Right lobe of liver (tissue), 6 donors: ENCODE results near the gene WDR82. TPM values are rescaled to one million over a fixed set of nuclear protein-coding genes. Genes with fewer than 3 reads are reported as not detected.
A peak's percentile ranks its signal among the peaks of the same experiment; 100 is the strongest.

Source experiments
- ATAC-seq, 4 donors: fragments of 200-7000 bp; cut with Tn5 transposase; one replicate each; pipeline ENCODE4 v1.9.1; 2020; ENCODE audit warnings: mild to moderate bottlenecking in 4 of 4, moderate library complexity in 4 of 4
- DNase-seq, 3 donors: peaks; one replicate each; pipeline ENCODE4 v3.0.0-alpha.2; 2020
- H3K27ac ChIP-seq, 3 donors: fragments of 200-600 bp; one replicate each; pipeline ENCODE4 v1.8.0; 2022
- H3K27me3 ChIP-seq, 2 donors: fragments of 200-600 bp; one replicate each; pipeline ENCODE4 v1.8.0; 2022
- H3K36me3 ChIP-seq, 4 donors: fragments of 200-600 bp; sonication (generic) in 1 of 4; one replicate each; pipeline versions ENCODE4 v1.5.1 to v1.8.0; 2017 to 2022; ENCODE audit warnings: control low read depth in 1 of 4
- H3K4me1 ChIP-seq, 4 donors: fragments of 200-600 bp; sonication (generic) in 1 of 4; one replicate each; pipeline versions ENCODE4 v1.5.1 to v1.8.0; 2017 to 2022; ENCODE audit warnings: control low read depth in 1 of 4
- H3K4me3 ChIP-seq, 3 donors: fragments of 200-600 bp; one replicate each; pipeline ENCODE4 v1.8.0; 2022
- H3K9me3 ChIP-seq, 4 donors: fragments of 200-600 bp; sonication (generic) in 1 of 4; one replicate each; pipeline versions ENCODE4 v1.5.1 to v1.8.0; 2017 to 2022; ENCODE audit warnings: control low read depth in 1 of 4
- CTCF ChIP-seq, 4 donors: fragments of 200-600 bp in 3 of 4; fragments of 450-650 bp in 1 of 4; IDR thresholded peaks; one replicate each; pipeline versions ENCODE4 v1.5.1 to v1.8.0; 2016 to 2022; ENCODE audit warnings: antibody characterized with exemption in 4 of 4, mild to moderate bottlenecking in 2 of 4
- POLR2A ChIP-seq: fragments of 450-650 bp; IDR thresholded peaks from one replicate; pipeline ENCODE4 v1.6.1; 2017; ENCODE audit warnings: antibody characterized with exemption, mild to moderate bottlenecking
- WGBS: methylation state at CpG from one replicate; pipeline ENCODE4 v1.1.6; 2018; ENCODE audit warnings: low coverage, low lambda C conversion rate; ENCODE audit not compliant: insufficient coverage; ENCODE audit errors: missing lambda C conversion rate; 5-methylcytosine and 5-hydroxymethylcytosine counted together
- intact Hi-C, 2 donors: fragments of 100-400 bp; cut with DNase I; formaldehyde crosslinking; loops; one replicate each; pipeline versions ENCODE4 v1.11.2 to v1.14.1; 2022
- total RNA-seq, 6 experiments: library from RNA; depleted of rRNA in 2 of 6; stranded (reverse); fragments of >200 nt in 2 of 6; fragmentation: NEBNext Ultra II Directional in 3 of 6; extraction: Animal tissue kit (Norgen Biotek cat#: 25700) in 3 of 6; gene quantifications; one replicate each; pipeline versions ENCODE4 v1.1.0 to v1.2.4, GENCODE V29; 2016 to 2023
- donor health status: DM: no; HTN: yes; CAD: no.
- donor health status: DM: no; HTN: no; CAD: no.
- donor health status: DM: no; HTN: no; CAD: no.
- donor health status: DM: no; HTN: yes; CAD: no.
- donor health status: DM: no; HTN: yes; CAD: no.

WDR82 gene
- total RNA-seq, 6 experiments from 2014 or later: 14.1 to 25.2 (median 20.7) TPM

- 53% methylated on average over 2 of the region's 11 CpGs for WGBS
- ATAC-seq (no peak), DNase-seq (no peak)
- H3K4me1 ChIP-seq: peaks cover 0 to 48% (median 15%) of the 10 kb centered on the region in 4 donors
- intact Hi-C loops: loop anchor here in 1 of 2 donors (5.0 kb wide), 1 partner anchor 48 kb away; no protein-coding TSS in a partner anchor
- peaks cover 0 to 19% (median 8%) of the 10 kb centered on the region in 4 donors for H3K36me3 ChIP-seq
- no peak for TF ChIP-seq CTCF (IDR thresholded peaks at IDR 0.05)
- no peak for TF ChIP-seq POLR2A
- H3K27me3 ChIP-seq: no peaks in the 10 kb centered on the region
- H3K9me3 ChIP-seq: no peaks in the 10 kb centered on the region
- H3K27ac ChIP-seq: no peak overlapping the region
- no peak overlapping the region for H3K4me3 ChIP-seq
Observed at GRCh38 chr3:52294320-52295150, 16.1 kb upstream of the WDR82 start.

- ATAC-seq (no peak), DNase-seq (peak in 2 of 3 donors; percentile 11 to 48)
- intact Hi-C loops: loop anchor here in 1 of 2 donors (5.0 kb wide), 1 partner anchor 49 kb away; no protein-coding TSS in a partner anchor
- H3K27ac ChIP-seq: no peak overlapping the region
- H3K4me1 ChIP-seq: peaks cover 0 to 53% (median 20%) of the 10 kb centered on the region in 4 donors
- TF ChIP-seq CTCF (IDR thresholded peaks at IDR 0.05): no peak
- H3K9me3 ChIP-seq: no peaks in the 10 kb centered on the region
- no peak overlapping the region for H3K4me3 ChIP-seq
- peaks cover 0 to 19% (median 8%) of the 10 kb centered on the region in 4 donors for H3K36me3 ChIP-seq
- H3K27me3 ChIP-seq: no peaks in the 10 kb centered on the region
- WGBS: 96% methylated on average over 5 of the region's 17 CpGs
Observed at GRCh38 chr3:52293491-52294319, 15.3 kb upstream of the WDR82 start.

GRCh38 chr3:52292247-52293065 is 14.0 kb upstream of the WDR82 start:
- ATAC-seq (no peak), DNase-seq (no peak)
- peak overlapping the region in 2 of 3 donors; percentile 73 to 100 for H3K27ac ChIP-seq
- no peak for TF ChIP-seq POLR2A
- intact Hi-C loops: loop anchor here in 1 of 2 donors (5.0 kb wide), 1 partner anchor 50 kb away; no protein-coding TSS in a partner anchor
- WGBS: no CpG with 5 or more reads among the region's 20 CpGs
- H3K27me3 ChIP-seq: no peaks in the 10 kb centered on the region
- no peaks in the 10 kb centered on the region for H3K9me3 ChIP-seq
- peaks cover 0 to 19% (median 8%) of the 10 kb centered on the region in 4 donors for H3K36me3 ChIP-seq
- peak overlapping the region; percentile 50 to 97 (median 77) for H3K4me3 ChIP-seq
- H3K4me1 ChIP-seq: peaks cover 0 to 59% (median 23%) of the 10 kb centered on the region in 4 donors

- Histone ChIP-seq H3K27ac (peak overlapping the region in 2 of 3 donors; percentile 73 to 100), H3K4me3 (peak overlapping the region; percentile 50 to 97 (median 77)), H3K9me3 (no peaks in the 10 kb centered on the region), H3K4me1 (peaks cover 0 to 63% (median 23%) of the 10 kb centered on the region in 4 donors), H3K27me3 (no peaks in the 10 kb centered on the region), H3K36me3 (peaks cover 0 to 19% (median 8%) of the 10 kb centered on the region in 4 donors)
- ATAC-seq (peak in 1 of 4 donors; percentile 6), DNase-seq (peak in 1 of 3 donors; percentile 49)
- 25% methylated on average over 7 of the region's 7 CpGs for WGBS
- intact Hi-C loops: loop anchor here in 1 of 2 donors (5.0 kb wide), 1 partner anchor 51 kb away; no protein-coding TSS in a partner anchor
- TF ChIP-seq POLR2A (no peak), CTCF (IDR thresholded peaks at IDR 0.05) (peak; percentile 39 to 51 (median 48))
Observed at GRCh38 chr3:52291508-52292181, 13.2 kb upstream of the WDR82 start.
